OCI-LY3 (cell line): ENCODE measurements around the gene NRM.

ENCODE experiments used
- H2AFZ ChIP-seq: fragments of 200-600, 300-600 bp; shearing (Covaris generic); 2 replicates; pipeline ENCODE4 v1.6.0; 2014; ENCODE audit warnings: antibody characterized with exemption, low read depth, low read length
- H3K27ac ChIP-seq: fragments of 200-600, 300-600 bp; sonication (generic); 2 replicates; pipeline ENCODE4 v1.5.1; 2014; ENCODE audit warnings: mild to moderate bottlenecking, low read length, moderate library complexity, mixed read lengths
- H3K27me3 ChIP-seq: fragments of 200-600, 300-600 bp; sonication (generic); 2 replicates; pipeline ENCODE4 v1.6.1; 2014; ENCODE audit warnings: low read depth, low read length, mixed read lengths
- H3K36me3 ChIP-seq: fragments of 200-600, 300-600 bp; sonication (generic); replicated peaks from 2 replicates; pipeline ENCODE3; 2014; ENCODE audit warnings: low read depth, low read length, mixed read lengths
- H3K4me1 ChIP-seq: fragments of 300-600, 200-600 bp; sonication (generic); 2 replicates; pipeline ENCODE4 v1.6.1; 2014; ENCODE audit warnings: low read length, mixed read lengths
- H3K4me2 ChIP-seq: fragments of 200-600, 300-600 bp; sonication (generic); 2 replicates; pipeline ENCODE4 v1.6.1; 2014; ENCODE audit warnings: low read length, mixed read lengths
- H3K4me3 ChIP-seq: fragments of 300-600, 200-600 bp; sonication (generic); 2 replicates; pipeline ENCODE4 v1.5.1; 2014; ENCODE audit warnings: antibody characterized with exemption, mild to moderate bottlenecking, low read length, moderate library complexity
- H3K79me2 ChIP-seq: fragments of 300-600, 200-600 bp; shearing (Covaris generic); 2 replicates; pipeline ENCODE4 v1.6.1; 2014; ENCODE audit warnings: mild to moderate bottlenecking, low read length, mixed read lengths
- H3K9ac ChIP-seq: fragments of 300-600, 200-600 bp; shearing (Covaris generic); 2 replicates; pipeline ENCODE4 v1.6.0; 2014; ENCODE audit warnings: mild to moderate bottlenecking, low read length, moderate library complexity
- H3K9me3 ChIP-seq: fragments of 200-600, 300-600 bp; shearing (Covaris generic); 2 replicates; pipeline ENCODE4 v1.6.1; 2014; ENCODE audit warnings: low read length, mixed read lengths; ENCODE audit not compliant: insufficient read depth
- H4K20me1 ChIP-seq: fragments of 200-600, 300-600 bp; sonication (generic); 2 replicates; pipeline ENCODE4 v1.6.1; 2016; ENCODE audit warnings: low read length, mixed read lengths; ENCODE audit not compliant: insufficient read depth
- EZH2phosphoT487 ChIP-seq: fragments of 200-600 bp; shearing (Covaris generic); IDR thresholded peaks from 2 replicates; pipeline ENCODE4 v1.6.1; 2018; ENCODE audit warnings: antibody characterized with exemption, mixed run types, low read depth
- TF ChIP-seq, protein P1 (sequence below): fragments of 200-600, 300-600 bp; sonication (generic); IDR thresholded peaks from 2 replicates; pipeline ENCODE4 v1.5.1; 2014; ENCODE audit warnings: antibody characterized with exemption, low read length, low read depth

NRM gene

DNA sequence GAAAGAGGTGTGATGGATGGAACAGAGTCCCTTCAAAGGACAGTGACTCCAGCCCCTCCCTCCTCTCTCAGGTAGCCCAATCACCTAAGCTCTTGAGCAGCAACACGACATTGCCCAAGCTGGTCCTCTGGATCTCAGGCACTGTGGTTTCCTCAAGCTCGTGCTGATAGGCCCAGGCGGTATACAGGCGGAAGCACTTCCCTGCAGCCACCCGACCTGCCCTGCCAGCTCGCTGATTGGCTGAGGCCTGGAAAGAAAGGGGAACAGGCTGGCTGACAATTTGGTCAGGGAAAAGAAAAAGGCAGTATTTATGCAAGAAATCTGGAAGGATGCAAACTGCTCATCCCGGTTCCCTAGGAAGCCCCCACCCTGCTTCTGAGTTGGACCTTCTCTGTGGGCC, 34.3 kb downstream of the NRM start:
- no peaks in the 10 kb centered on the region for H3K9me3 ChIP-seq
- H3K27ac ChIP-seq, result no peak overlapping the region
- no peak overlapping the region for H2AFZ ChIP-seq
- H3K27me3 ChIP-seq, result no peaks in the 10 kb centered on the region
- no peak for TF ChIP-seq EZH2phosphoT487
- TF ChIP-seq, protein P1, sequence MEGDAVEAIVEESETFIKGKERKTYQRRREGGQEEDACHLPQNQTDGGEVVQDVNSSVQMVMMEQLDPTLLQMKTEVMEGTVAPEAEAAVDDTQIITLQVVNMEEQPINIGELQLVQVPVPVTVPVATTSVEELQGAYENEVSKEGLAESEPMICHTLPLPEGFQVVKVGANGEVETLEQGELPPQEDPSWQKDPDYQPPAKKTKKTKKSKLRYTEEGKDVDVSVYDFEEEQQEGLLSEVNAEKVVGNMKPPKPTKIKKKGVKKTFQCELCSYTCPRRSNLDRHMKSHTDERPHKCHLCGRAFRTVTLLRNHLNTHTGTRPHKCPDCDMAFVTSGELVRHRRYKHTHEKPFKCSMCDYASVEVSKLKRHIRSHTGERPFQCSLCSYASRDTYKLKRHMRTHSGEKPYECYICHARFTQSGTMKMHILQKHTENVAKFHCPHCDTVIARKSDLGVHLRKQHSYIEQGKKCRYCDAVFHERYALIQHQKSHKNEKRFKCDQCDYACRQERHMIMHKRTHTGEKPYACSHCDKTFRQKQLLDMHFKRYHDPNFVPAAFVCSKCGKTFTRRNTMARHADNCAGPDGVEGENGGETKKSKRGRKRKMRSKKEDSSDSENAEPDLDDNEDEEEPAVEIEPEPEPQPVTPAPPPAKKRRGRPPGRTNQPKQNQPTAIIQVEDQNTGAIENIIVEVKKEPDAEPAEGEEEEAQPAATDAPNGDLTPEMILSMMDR, result no peak
- H4K20me1 ChIP-seq, result no peaks in the 10 kb centered on the region
- peaks cover 6% of the 10 kb centered on the region for H3K36me3 ChIP-seq
- H3K9ac ChIP-seq, result no peak overlapping the region
- no peak overlapping the region for H3K4me2 ChIP-seq
- H3K79me2 ChIP-seq, result no peaks in the 10 kb centered on the region
- H3K4me1 ChIP-seq, result peaks cover 1% of the 10 kb centered on the region; the same call in 1 of the 2 replicates
- no peak overlapping the region for H3K4me3 ChIP-seq

DNA sequence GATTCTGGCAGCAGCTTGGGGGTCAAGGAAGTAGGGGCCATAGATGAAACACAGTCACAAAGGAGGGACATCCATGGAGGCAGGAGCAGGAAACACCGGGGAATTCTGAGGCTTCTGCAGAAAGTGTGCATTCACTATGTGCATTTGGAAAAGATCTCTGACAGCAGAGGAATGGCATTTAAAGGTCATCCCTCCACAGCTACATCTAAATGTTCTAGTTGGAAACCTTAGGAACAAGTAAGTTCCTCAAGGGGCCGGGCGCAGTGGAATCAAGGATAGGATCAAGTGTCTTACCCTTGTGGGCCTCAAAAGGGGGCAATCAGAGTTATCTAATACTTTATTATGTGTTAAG, 35.1 kb downstream of the NRM start:
- Histone ChIP-seq H3K27ac (no peak overlapping the region), H4K20me1 (no peaks in the 10 kb centered on the region), H3K9ac (no peak overlapping the region), H2AFZ (no peak overlapping the region), H3K4me1 (peaks cover 9% of the 10 kb centered on the region), H3K4me2 (no peak overlapping the region), H3K9me3 (no peaks in the 10 kb centered on the region), H3K79me2 (no peaks in the 10 kb centered on the region), H3K27me3 (no peaks in the 10 kb centered on the region), H3K4me3 (no peak overlapping the region), H3K36me3 (peaks cover 11% of the 10 kb centered on the region)
- no peak for TF ChIP-seq EZH2phosphoT487
- TF ChIP-seq, protein P1, result no peak

DNA sequence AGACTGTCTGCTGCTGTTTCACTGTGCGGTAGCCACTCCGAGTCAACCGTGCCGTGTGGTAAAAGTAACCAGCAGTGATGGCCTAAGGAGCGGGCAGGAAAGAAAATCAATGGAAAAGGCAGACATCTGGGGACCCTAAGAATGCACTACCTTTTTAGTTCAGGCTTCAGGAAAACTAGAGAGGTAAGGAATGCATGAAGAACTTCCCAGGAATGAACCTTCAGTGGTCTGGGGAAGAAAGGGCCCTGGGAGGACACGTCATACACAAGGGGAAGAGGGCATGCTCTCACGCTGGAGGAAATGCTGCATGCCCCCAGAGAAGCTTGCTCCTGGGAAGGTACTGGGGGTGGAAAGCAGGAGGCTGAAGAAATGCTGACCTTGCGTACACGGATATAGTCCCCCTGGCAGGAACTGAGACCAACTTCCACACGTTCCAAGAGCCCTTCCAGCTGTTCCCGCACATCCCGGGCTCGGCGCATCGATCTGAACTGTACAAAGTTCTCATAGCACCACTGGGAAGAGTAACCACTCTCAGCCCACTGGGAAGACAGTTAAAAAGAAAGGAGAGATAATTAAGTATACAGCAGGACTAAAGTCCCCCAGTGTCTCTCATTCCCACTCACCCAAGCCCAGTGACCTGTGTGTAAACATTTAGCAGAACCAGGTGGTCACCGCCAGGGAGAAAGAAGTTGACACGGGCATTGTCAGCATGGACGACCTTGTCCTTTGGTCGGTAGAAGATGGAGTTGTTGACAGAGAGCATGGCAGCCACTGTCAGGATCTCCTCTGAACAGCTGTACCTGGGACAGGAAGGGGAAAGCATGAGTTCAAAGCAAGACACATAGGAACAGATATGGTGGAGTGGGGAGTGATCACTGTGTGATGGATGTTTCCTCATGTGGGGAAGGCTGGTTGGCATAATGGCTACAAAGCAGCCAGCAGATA, 35.7 kb downstream of the NRM start:
- Histone ChIP-seq H3K36me3 (peaks cover 11% of the 10 kb centered on the region), H4K20me1 (no peaks in the 10 kb centered on the region), H3K4me1 (peaks cover 10% of the 10 kb centered on the region), H3K4me3 (no peak overlapping the region), H3K9ac (no peak overlapping the region), H3K27ac (no peak overlapping the region), H3K9me3 (no peaks in the 10 kb centered on the region), H3K79me2 (no peaks in the 10 kb centered on the region), H3K4me2 (no peak overlapping the region), H3K27me3 (no peaks in the 10 kb centered on the region), H2AFZ (no peak overlapping the region)
- TF ChIP-seq EZH2phosphoT487, result no peak
- TF ChIP-seq, protein P1, result no peak

DNA sequence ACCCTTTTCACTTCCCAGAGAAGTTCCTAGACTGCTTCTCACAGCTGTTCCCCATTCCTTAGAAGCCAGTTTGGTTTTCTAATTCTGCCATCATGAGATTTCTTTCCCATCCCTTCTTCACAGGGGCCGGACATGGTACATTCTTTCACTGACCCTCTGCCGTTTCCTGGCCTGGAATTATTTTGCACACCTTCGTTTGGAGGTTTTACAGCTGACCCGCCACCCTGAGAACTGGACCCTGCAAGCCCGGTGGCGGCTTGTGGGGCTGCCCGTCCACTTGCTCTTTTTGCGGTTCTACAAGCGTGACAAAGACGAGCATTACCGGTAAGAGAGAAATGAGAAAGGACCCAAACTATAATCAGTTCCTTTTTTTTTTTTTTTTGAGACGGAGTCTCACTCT, 39.6 kb downstream of the NRM start:
- peak overlapping the region; percentile 77 for H3K27ac ChIP-seq
- no peaks in the 10 kb centered on the region for H3K9me3 ChIP-seq
- H3K36me3 ChIP-seq, result peaks cover 11% of the 10 kb centered on the region
- TF ChIP-seq, protein P1, result no peak
- TF ChIP-seq EZH2phosphoT487, result no peak
- peak overlapping the region; percentile 54 for H3K4me3 ChIP-seq
- H3K4me2 ChIP-seq, result peak overlapping the region; percentile 63
- no peaks in the 10 kb centered on the region for H3K27me3 ChIP-seq
- peak overlapping the region; percentile 30; the same call in 1 of the 2 replicates for H3K9ac ChIP-seq
- H3K4me1 ChIP-seq, result peaks cover 18% of the 10 kb centered on the region
- peaks cover 15% of the 10 kb centered on the region for H3K79me2 ChIP-seq
- H4K20me1 ChIP-seq, result no peaks in the 10 kb centered on the region
- no peak overlapping the region for H2AFZ ChIP-seq
